ENCODE measurements around the gene GRAMD1B.
A peak's percentile ranks its signal among the peaks of the same experiment; 100 is the strongest.
"Not testable (repeated sequence)": the region's sequence is repeated elsewhere in the genome, so short reads cannot be mapped to it uniquely, and the experiment has no call there.

Gene GRAMD1B

DNA sequence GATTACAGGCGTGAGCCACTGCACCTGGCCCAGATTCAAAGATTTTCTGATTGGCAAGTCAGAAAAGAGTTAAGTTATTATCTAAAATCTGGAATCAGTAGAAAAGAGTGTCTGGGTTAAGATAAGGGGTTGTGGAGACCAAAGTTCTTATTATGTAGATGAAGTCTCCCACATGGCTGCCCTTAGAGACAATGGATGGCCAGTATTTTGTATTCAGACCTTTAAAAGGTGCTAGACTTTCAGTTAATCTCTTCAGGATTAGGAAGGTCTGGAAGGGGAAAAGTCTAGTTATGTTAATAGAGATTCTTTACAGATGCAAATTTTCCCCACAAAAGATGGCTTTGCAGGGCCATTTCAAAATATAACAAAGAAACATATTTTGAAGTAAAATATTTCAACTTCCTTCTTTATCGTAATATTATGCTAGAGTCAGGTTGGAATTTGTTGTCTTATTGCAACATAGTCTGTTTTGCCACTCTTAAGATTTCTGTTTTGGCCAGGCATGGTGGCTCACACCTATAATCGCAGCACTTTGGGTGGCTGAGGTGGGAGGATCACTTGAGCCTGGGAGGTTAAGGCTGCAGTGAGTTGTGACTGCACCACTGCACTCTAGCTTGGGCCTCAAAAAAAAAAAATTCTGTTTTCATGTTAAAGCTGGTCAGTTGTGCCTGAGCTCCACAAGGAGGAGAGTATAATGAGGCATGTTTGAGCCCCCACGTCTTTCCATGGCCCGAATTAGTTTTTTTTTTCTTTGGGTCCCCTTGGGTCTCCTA, 14.0 kb downstream of the GRAMD1B start:
- no peak for DNase-seq (ENCODE audit: low read depth in 3 of 3)

DNA sequence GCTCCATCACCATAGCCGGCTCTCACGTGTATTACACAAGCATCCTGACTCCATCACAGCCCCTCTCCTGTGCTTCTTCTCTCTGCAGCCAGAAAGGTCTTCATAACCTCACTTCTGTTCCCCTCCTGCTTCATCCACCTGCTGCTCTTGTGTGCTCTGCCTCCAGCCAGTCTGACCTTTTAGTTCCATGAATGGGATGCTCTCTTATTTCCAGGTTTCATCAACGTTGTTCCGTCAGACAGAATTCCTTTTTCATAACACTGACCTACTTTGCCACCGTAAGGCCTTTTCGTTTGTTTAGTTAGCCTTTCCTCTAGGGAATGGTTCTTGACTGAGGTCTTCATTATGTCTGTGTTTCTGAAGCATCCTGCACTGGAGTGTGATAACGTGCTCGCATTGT, 18.8 kb downstream of the GRAMD1B start:
- DNase-seq (ENCODE audit: low read depth in 3 of 3): no peak

- no peak for DNase-seq (ENCODE audit: low read depth in 3 of 3)
These were observed 19.4 kb downstream of the GRAMD1B start for GRCh38 chr11:123449436-123449835.

GRCh38 chr11:123450623-123451022, 20.6 kb downstream of the GRAMD1B start:
- DNase-seq (ENCODE audit: low read depth in 3 of 3): no peak

- no peak for DNase-seq (ENCODE audit: low read depth in 3 of 3)
These were observed 21.2 kb downstream of the GRAMD1B start for GRCh38 chr11:123451183-123451781.

- DNase-seq (ENCODE audit: low read depth in 3 of 3): no peak
These were observed 22.7 kb downstream of the GRAMD1B start for GRCh38 chr11:123452794-123453193.

GRCh38 chr11:123454060-123454651, 24.1 kb downstream of the GRAMD1B start:
- DNase-seq (ENCODE audit: low read depth in 3 of 3): peak; percentile 33 to 73 (median 39)

GRCh38 chr11:123454796-123455195, 24.7 kb downstream of the GRAMD1B start:
- DNase-seq (ENCODE audit: low read depth in 3 of 3): no peak

DNA sequence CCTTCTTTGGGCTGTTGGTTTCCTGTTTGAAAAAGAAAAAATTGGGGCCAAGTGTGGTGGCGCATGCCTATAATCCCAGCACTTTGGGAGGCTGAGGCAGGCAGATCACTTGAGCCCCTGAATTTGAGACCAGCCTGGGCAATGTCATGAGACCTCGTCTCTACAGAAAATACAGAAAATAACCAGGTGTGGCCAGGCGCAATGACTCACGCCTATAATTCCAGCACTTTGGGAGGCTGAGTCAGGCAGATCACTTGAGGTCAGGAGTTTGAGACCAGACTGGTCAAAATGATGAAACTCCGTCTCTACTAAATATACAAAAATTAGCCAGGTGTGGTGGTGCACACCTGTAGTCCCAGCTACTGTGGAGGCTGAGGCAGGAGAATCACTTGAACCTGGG, 26.4 kb downstream of the GRAMD1B start:
- DNase-seq (ENCODE audit: low read depth in 3 of 3): not testable (repeated sequence)

- no peak for DNase-seq (ENCODE audit: low read depth in 3 of 3)
These were observed 27.2 kb downstream of the GRAMD1B start for GRCh38 chr11:123457187-123457770.

DNA sequence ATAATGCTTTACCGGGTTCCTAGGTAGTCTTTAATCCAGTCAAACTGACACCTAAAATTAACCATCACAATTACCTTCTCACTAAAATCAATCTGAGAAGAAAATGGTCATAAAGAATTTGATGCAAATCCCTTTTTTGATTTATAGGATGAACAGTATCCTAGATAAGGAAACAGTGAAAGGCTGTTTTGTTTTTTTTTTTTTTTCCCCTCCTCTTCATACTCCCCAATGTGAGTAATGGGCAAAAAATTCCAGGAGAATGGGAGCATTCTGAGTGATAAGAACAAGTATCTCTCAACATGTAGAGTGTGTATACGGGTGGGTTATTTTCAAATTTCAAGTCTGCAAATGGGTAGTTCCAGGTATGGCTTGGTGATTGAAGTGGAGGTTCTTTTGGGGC, 28.4 kb downstream of the GRAMD1B start:
- DNase-seq (ENCODE audit: low read depth in 3 of 3): no peak

DNA sequence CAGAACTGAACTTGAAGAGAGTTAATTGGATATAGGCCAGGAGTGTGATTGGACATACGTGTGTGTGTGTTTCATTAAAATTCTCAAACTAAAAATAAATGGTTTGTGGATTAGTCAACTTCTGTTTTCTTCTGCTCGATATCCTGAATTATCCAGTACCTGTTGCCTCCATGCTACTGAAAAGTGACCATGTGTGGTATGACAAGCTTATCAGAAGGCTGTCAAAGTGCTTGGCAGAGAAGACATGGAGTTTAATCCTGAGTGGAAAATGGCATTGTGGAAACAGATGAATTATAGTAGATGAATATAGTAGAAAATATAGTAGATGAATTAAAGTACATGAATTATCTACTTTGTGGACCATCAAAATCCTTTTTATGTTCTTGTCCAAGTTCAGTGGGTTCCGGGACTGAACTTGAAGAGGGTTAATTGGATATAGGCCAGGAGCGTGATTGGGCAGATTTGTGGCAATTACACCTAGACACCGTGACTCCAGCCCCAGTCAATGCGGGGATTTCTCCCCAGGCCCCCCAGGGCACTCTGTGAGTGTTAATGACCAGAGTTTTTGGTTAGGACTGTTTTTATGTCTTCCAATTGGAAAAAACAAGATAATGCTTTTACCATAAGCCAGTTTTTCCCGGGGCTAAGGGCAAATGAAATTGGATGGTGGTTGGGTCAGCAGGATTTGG, 30.1 kb downstream of the GRAMD1B start:
- DNase-seq (ENCODE audit: low read depth in 3 of 3): no peak

- DNase-seq (ENCODE audit: low read depth in 3 of 3): no peak
These were observed 31.1 kb downstream of the GRAMD1B start for GRCh38 chr11:123461164-123461563.

GRCh38 chr11:123465667-123466066, 35.6 kb downstream of the GRAMD1B start:
- not testable (repeated sequence) for DNase-seq (ENCODE audit: low read depth in 3 of 3)

GRCh38 chr11:123466172-123466571, 36.1 kb downstream of the GRAMD1B start:
- not testable (repeated sequence) for DNase-seq (ENCODE audit: low read depth in 3 of 3)

DNA sequence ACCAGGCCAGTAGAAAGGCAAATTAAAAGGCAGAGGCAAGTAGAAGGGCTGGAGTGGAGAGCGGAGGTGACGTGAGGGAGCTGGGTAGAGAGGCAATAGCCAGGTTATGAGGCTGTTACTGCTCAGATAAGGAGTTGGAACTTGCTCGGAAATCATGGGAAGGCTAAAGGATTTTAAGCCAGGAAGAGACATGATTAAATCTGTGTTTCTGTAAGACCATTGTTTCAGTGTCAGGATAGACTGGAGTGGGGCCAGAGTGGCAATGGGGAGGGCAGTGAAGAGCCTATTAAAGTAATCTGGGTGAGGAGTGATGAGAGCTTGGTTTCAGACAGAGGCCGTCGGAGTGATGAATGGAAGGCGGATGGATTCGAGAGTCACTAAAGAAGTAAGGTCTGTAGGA, 39.0 kb downstream of the GRAMD1B start:
- no peak for DNase-seq (ENCODE audit: low read depth in 3 of 3)

DNA sequence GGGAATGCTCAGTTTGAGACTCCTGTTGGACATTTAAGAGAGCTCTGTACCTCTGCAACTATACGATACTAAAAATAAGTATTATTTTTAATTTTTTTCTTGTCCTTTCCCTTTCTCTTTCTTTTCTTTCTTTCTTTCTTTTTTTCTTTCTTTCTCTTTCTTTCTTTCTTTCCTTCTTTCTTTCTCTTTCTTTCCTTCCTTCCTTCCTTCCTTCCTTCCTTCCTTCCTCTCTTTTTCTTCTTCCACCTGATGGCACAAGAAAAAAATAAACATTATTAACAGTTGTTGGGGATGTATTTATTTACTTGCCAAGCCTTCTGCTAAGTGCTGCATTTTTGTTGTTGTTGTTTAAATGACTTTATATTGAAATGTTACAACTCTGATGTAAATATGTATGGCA, 39.5 kb downstream of the GRAMD1B start:
- no peak for DNase-seq (ENCODE audit: low read depth in 3 of 3)

DNA sequence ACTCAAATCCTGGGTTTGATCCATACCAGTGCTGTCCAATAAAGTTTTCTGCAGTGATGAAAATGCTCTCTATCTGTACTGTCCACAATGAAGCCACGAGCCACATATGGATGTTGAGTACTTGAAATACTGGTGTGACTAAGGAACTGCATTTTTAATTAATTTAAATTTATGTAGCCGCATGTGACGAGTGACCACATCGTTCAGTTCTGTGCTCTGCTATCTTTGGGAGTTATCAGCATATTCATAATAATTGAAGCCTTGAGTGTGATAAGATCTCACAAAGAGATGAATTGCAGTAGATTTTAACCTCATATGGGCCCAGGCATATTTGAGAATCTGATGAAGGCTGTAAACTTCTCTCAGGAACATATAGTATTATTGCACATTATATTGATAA, 40.8 kb downstream of the GRAMD1B start:
- DNase-seq (ENCODE audit: low read depth in 3 of 3): no peak

DNA sequence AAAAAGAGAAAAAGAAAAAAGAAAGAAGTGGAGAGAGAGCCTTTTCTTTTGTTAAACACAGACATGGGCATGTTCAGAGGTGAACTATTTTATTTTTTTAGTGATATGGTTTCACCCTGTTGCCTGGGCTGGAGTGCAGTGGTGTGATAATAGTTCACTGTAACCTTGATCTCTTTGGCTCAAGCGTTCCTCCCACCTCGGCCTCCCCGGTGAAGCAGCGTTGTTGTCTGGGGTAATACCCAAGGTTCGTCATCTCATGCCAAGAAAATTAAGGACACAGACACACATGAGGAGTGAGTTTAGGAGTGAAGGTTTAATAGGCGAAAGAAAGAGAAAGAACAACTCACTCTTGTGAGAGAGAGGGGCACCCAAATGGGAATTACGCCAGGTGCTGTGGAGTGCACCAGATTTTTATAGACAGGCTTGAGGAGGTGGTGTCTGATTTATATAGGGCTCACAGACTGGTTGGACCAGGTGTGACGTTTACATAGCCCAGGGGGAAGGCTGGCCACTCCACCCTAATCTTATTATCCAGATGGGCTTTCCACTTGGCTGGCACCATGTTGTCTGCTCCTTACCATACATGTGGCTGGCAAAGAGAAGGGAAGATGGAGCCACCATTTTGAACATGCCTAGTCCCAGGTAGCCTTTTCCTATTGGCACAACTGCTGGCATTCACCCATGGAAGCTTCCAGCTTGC, 42.3 kb downstream of the GRAMD1B start:
- DNase-seq (ENCODE audit: low read depth in 3 of 3): no peak

DNA sequence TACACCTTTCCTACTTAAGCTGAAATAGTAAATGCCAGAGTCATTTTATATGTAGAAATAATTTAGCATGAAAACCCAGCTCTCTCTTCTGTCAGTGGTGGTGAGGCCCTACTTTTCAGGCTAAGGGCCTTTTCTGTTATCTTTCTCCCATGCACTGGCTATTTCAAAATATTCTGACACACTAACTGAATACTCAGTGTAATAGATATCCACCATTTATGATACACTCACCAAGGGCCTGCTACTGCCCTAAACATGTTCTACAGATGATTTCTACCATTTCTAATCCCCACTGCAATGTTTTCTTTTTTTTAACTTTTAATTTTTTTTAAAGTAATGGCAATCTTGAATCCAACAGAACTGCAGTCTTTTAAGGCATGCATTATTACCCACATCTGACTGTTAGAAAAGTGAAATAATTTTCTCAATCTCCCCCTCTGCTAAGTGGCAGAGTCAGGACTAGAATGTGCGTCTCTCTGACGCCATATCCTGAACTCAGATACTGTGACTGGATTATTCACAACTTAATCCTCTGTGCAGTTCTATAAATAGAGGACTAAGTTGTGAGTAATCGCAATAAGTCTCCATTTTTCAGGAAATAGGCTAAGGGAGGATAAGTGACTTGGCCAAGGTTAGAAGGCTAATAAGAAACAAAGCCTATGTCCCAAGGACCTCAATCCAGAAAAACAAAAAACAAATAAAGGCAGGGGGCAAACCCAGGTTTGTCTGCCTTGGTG, 44.0 kb downstream of the GRAMD1B start:
- DNase-seq (ENCODE audit: low read depth in 3 of 3): no peak

DNA sequence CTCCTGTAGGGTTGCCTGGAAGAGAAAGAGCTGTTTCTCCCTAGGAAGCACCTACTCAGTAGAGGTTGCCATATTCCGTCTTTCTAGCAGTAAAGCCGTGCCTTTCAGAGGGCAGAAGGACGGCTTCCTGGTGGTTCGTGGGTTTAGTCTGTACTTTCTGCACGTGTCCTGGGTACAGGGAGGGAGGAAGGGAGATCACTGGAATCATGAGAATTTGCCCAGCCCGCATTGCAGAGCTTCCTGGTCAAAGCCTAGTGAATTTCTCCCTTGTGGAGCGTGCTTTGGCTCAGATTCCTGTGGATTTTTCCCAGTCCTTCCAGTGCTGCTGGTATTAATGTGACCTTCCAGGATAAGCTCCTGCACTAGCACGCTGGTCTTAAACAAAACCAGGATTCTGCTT, 44.9 kb downstream of the GRAMD1B start:
- DNase-seq (ENCODE audit: low read depth in 3 of 3): no peak

Data from stimulated activated CD4-positive, alpha-beta T cell treated with anti-CD3 and anti-CD28 coated beads, TNF-alpha, amount 100 ng/mL, for 24 hours (primary cell).